DMS153 (cell line): ENCODE results near the gene RP9.
"Not testable (repeated sequence)": the region's sequence is repeated elsewhere in the genome, so short reads cannot be mapped to it uniquely, and the experiment has no call there.

Source experiments
- DNase-seq: peaks from one replicate; lab custom pipeline; 2025; lab: John Stamatoyannopoulos, UW

Gene RP9

DNA sequence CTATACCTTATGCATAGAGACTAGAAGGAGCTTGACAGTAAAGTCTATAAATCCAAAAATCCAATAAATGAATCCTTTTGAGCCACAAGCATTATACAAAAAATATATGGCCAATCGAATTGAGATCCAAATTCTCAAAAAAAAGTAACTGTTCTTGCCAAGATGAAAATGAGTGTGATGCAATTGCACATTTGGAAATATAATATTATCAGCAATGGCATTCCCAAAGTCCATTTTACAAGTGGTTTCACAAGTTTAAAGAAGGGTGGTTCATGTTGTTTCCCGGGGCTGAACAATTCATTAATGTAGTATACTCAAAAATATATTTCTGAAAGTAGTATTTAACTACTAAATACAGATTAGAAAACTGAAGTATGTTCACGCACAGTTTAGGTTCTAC is 7.3 kb downstream of the RP9 start:
- no peak for DNase-seq

DNA sequence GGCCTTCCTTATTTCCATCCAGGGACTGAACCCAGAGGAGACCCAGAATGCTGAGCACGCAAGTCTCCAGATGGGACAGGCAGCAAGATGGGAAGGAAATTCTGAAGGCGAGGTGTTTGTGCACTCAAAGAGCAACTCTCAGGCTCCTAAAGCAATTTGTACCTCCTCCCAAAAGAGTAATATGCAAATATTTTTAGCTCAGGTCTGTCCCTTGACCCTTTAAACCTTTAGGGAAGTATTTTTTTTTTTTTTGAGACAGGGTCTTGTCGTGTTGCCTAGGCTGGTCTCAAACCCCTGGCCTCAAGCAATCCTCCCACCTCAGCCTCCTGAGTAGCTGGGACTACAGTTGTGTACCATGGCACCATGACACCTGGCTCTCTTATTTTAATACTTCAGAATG is 8.4 kb downstream of the RP9 start:
- DNase-seq, result no peak

- no peak for DNase-seq
These were observed 9.9 kb downstream of the RP9 start for GRCh38 chr7:33099154-33099940.

- not testable (repeated sequence) for DNase-seq
These were observed 14.4 kb downstream of the RP9 start for GRCh38 chr7:33094745-33095275.

GRCh38 chr7:33093266-33093665 is 15.9 kb downstream of the RP9 start:
- no peak for DNase-seq

GRCh38 chr7:33091641-33092191 is 17.5 kb downstream of the RP9 start:
- no peak for DNase-seq

DNA sequence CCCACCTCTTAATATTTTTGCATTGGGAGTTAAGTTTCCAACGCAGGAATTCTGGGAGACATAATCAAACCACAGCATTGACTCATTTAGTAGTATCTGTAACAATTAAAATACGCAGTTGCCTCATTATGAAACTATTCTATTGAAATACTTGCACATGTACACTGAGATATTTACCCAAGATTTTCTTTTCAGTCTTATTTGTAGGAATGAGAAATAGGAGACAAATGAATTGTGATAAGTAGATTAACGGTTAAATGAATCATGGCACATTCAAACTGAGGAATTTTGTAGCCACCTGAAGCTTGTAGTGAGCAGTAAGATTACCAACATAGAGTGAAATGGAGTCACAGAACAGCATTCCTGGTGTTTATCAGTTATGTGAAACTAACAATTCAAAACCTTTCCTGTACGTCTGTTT is 18.1 kb downstream of the RP9 start:
- no peak for DNase-seq

GRCh38 chr7:33089142-33089541 is 20.1 kb downstream of the RP9 start:
- DNase-seq, result no peak

GRCh38 chr7:33087858-33088257 is 21.3 kb downstream of the RP9 start:
- no peak for DNase-seq

DNA sequence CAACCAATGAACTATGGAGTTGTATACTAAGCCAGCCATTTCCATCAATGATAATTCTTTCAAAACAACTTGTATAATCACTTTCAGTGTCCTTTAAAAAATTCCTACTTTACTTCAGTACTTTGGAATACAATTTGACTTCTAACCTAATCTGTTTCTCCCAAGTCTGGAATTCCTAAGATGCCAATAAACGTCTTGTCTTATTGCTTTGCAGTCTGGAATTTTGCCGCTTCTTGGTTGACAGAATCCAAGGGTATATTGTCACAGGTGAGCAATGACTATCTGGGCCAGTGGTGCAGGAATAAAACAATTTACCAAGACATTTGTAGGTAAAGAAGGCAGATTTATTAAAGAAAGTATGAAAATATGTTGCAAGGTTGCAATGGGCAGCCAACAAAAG is 21.8 kb downstream of the RP9 start:
- no peak for DNase-seq

DNA sequence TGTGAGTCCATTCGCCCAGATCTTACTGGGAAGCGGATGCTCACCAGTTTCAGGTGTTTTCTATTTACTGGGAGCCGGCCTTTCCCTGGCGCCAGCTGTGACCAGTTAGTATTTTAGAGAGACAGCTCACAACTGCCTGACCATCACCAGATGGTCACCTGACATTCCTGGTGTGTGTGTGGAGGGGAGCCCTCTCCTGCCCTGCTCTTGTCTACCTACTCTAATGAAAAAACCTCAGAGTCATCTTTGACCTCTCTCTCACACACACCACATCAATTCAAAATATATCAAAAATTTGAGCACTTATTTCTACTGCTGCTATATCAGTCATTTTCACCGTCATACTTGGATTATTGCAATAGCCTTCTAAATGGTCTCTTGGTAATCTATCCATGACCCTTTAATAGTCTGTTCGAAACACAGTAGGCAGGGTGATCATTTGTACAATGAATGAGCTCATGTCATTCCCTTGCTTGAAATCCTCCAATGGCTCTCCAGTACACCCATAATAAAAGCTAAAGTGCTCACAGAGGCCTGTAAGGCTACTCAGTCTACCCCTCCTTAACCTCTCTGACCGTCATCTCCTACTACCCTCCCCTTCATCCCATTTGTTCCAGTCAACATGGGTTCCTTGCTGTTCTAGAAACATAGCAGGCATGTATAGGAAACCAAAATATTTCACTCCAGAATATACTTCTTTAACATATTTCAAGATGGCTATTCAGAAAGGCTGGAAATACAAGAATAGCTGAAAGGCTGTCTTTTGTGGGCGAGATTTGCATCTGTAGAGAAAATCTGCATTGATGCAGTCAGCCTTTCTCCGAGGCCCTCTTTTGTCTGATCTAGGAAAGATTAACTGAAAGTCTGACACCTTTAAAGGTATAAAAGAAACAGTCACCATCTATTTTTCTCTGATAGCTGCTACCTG is 29.2 kb downstream of the RP9 start:
- DNase-seq, result no peak

GRCh38 chr7:33079096-33079495 is 30.1 kb downstream of the RP9 start:
- DNase-seq, result no peak

GRCh38 chr7:33076737-33077136 is 32.5 kb downstream of the RP9 start:
- no peak for DNase-seq

GRCh38 chr7:33075818-33076518 is 33.2 kb downstream of the RP9 start:
- DNase-seq, result no peak

GRCh38 chr7:33073243-33073642 is 36.0 kb downstream of the RP9 start:
- DNase-seq, result no peak

- DNase-seq, result no peak
These were observed 36.7 kb downstream of the RP9 start for GRCh38 chr7:33072471-33072870.

- no peak for DNase-seq
These were observed 38.4 kb downstream of the RP9 start for GRCh38 chr7:33070831-33071230.

GRCh38 chr7:33070277-33070676 is 38.9 kb downstream of the RP9 start:
- no peak for DNase-seq

DNA sequence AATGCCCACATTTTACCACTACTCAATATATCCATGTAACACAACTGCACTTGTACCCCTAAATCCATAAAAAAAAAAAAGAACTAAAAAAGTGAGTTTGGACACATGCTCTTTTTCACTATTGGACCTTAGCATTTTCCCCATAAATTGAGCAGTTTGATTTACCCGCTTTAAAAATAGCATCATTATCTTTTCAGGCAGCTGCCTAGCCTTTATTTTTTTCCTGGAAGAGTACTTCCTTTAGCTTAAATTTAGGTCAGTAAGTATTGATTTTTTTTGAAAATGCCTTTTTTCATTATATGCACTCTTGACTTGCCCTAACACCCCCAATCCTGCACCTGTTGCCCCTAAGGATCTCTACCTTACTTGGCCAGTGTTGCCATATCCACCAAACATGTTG is 41.3 kb downstream of the RP9 start:
- DNase-seq, result no peak

GRCh38 chr7:33066771-33067170 is 42.4 kb downstream of the RP9 start:
- DNase-seq, result no peak

DNA sequence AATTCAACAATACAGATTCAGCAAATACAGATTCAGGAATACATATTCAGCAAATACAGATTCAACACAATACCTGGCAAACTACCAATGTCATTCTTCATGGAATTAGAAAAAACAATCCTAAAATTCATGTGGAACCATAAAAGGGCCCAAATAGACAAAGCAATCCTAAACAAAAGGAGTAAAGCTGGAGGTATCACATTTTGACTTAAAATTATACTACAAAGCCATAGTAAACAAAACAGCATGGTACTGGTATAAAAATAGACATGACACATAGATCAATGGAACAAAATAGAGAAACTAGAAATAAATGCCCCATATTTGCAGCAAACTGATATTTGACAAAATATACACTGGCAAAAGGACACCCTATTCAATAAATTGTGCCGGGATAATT is 43.2 kb downstream of the RP9 start:
- DNase-seq, result no peak
